Measurements from ENCODE around the gene RNF39.

GRCh38 chr6:30111266-30111856 is 35.8 kb upstream of the RNF39 start:
- TF ChIP-seq CTCF (IDR thresholded peaks at IDR 0.05; ENCODE audit: low read length) (no peak), EZH2 (IDR thresholded peaks at IDR 0.05; ENCODE audit: borderline replicate concordance, low read length) (no peak)

All from OCI-LY1 (cell line).